GM12878 (cell line): ENCODE data around the gene GJD3. TPM values are rescaled to one million over a fixed set of nuclear protein-coding genes. Genes with fewer than 3 reads are reported as not detected.

ENCODE experiments used
- ASH2L ChIP-seq: fragments of 300-600, 200-600 bp; sonication (generic); IDR thresholded peaks from 2 replicates; pipeline ENCODE4 v1.6.1; 2017; ENCODE audit warnings: low read depth, mild to moderate bottlenecking, borderline replicate concordance
- CHD2 ChIP-seq: IDR thresholded peaks from 2 replicates; pipeline ENCODE4 v1.6.1; 2011; ENCODE audit warnings: low read depth, low read length, improper control_type of control experiment, borderline replicate concordance
- CREM ChIP-seq: IDR thresholded peaks from 2 replicates; pipeline ENCODE4 v1.6.1; 2014; ENCODE audit warnings: antibody characterized with exemption, low read depth
- DPF2 ChIP-seq: fragments of 450-650 bp; IDR thresholded peaks from 2 replicates; pipeline ENCODE4 v1.6.1; 2017; ENCODE audit warnings: mild to moderate bottlenecking
- EGR1 ChIP-seq, 2 experiments: IDR thresholded peaks; 1 replicate in 1 of 2; 2 replicates in 1 of 2; pipeline ENCODE4 v1.6.1; 2011 to 2012; ENCODE audit warnings: low read depth in 2 of 2, low read length in 2 of 2, borderline replicate concordance in 1 of 2, mild to moderate bottlenecking in 1 of 2, moderate library complexity in 1 of 2
- ETV6 ChIP-seq, 2 experiments: fragments of 450-650 bp in 1 of 2; IDR thresholded peaks in 1 of 2; conservative IDR thresholded peaks in 1 of 2; 2 replicates each; pipeline ENCODE4 v1.6.1; 2014; ENCODE audit warnings: antibody characterized with exemption in 1 of 2, borderline replicate concordance in 1 of 2, low read depth in 1 of 2, mild to moderate bottlenecking in 1 of 2, moderate library complexity in 1 of 2
- IRF4 ChIP-seq: IDR thresholded peaks from 2 replicates; pipeline ENCODE4 v1.6.1; 2011; ENCODE audit warnings: low read depth, low read length
- JUNB ChIP-seq: IDR thresholded peaks from 2 replicates; pipeline ENCODE4 v1.6.1; 2016; ENCODE audit warnings: antibody characterized with exemption, mild to moderate bottlenecking
- MXI1 ChIP-seq: fragments of 150-350 bp; IDR thresholded peaks from 2 replicates; pipeline ENCODE4 v1.6.1; 2011; ENCODE audit warnings: low read depth, mild to moderate bottlenecking, inconsistent platforms, low read length, improper control_type of control experiment
- POLR2A ChIP-seq: IDR thresholded peaks from 2 replicates; pipeline ENCODE4 v1.6.1; 2011; ENCODE audit warnings: low read depth, mild to moderate bottlenecking, low read length
- RAD21 ChIP-seq: IDR thresholded peaks from 2 replicates; pipeline ENCODE4 v1.6.1; 2011; ENCODE audit warnings: mild to moderate bottlenecking, low read depth, low read length, moderate library complexity; ENCODE audit not compliant: insufficient read depth
- RB1 ChIP-seq: fragments of 450-650 bp; formaldehyde crosslinking; IDR thresholded peaks from 2 replicates; pipeline ENCODE4 v1.6.1; 2017; ENCODE audit warnings: mild to moderate bottlenecking, borderline replicate concordance
- RELA ChIP-seq: fragments of 450-650 bp; IDR thresholded peaks from 2 replicates; pipeline ENCODE4 v1.8.0; 2014; ENCODE audit warnings: borderline replicate concordance; ENCODE audit not compliant: partially characterized antibody
- SMARCA5 ChIP-seq: fragments of 450-650 bp; IDR thresholded peaks from 2 replicates; pipeline ENCODE4 v1.6.1; 2017; ENCODE audit warnings: mild to moderate bottlenecking
- SRF ChIP-seq, 2 experiments: IDR thresholded peaks; 2 replicates each; pipeline ENCODE4 v1.6.1; 2011; ENCODE audit warnings: low read depth in 2 of 2, low read length in 2 of 2, mild to moderate bottlenecking in 1 of 2, moderate library complexity in 1 of 2
- SUPT20H ChIP-seq: IDR thresholded peaks from 2 replicates; pipeline ENCODE4 v1.6.1; 2011; ENCODE audit warnings: low read depth, mild to moderate bottlenecking, low read length, moderate library complexity, borderline replicate concordance; ENCODE audit not compliant: control insufficient read depth
- TCF12 ChIP-seq: IDR thresholded peaks from 2 replicates; pipeline ENCODE4 v1.6.1; 2011; ENCODE audit warnings: low read depth, mild to moderate bottlenecking, low read length
- ZNF207 ChIP-seq: fragments of 450-650 bp; IDR thresholded peaks from 2 replicates; pipeline ENCODE4 v1.6.1; 2014; ENCODE audit warnings: antibody characterized with exemption, mild to moderate bottlenecking, borderline replicate concordance
- ZNF217 ChIP-seq: fragments of 450-650 bp; IDR thresholded peaks from 2 replicates; pipeline ENCODE4 v1.6.1; 2017; ENCODE audit warnings: antibody characterized with exemption, mild to moderate bottlenecking
- polyA plus RNA-seq, 11 experiments: library from polyadenylated mRNA; depleted of rRNA in 4 of 11; unstranded in 6 of 11; stranded (reverse) in 5 of 11; fragments of >200 nt; fragmentation: Nextera tagmentation in 4 of 11; fragmentation: Illumina TruSeq in 1 of 11; extraction: Ambion mirVana in 4 of 11; extraction: Trizol in 1 of 11; gene quantifications; 1 replicate in 1 of 11; 2 replicates in 10 of 11; pipeline versions ENCODE4 v1.2.1 to v1.2.3, GENCODE V29; 2011 to 2016; ENCODE audit warnings: inconsistent platforms in 2 of 11, missing spikeins in 2 of 11, low read depth in 1 of 11
- total RNA-seq, 4 experiments: library from RNA; depleted of rRNA in 3 of 4; stranded (reverse); fragments of >200 nt in 3 of 4; fragmentation: Illumina TruSeq in 1 of 4; extraction: Trizol in 1 of 4; gene quantifications; 2 replicates each; pipeline versions ENCODE4 v1.2.1 to v1.2.3, GENCODE V29; 2013 to 2021
- TF ChIP-seq, protein P1 (sequence below): IDR thresholded peaks from 2 replicates; pipeline ENCODE4 v1.6.1; 2012; ENCODE audit warnings: low read depth, low read length, improper control_type of control experiment
- TF ChIP-seq, protein P2 (sequence below): IDR thresholded peaks from 2 replicates; pipeline ENCODE4 v1.6.1; 2011; ENCODE audit warnings: borderline replicate concordance, low read depth, mild to moderate bottlenecking, moderate library complexity, mixed read lengths, low read length; ENCODE audit not compliant: insufficient read depth; ENCODE audit errors: extremely low read length
- TF ChIP-seq, protein P3 (sequence below): fragments of 450-650 bp; IDR thresholded peaks from 2 replicates; pipeline ENCODE4 v1.6.1; 2016; ENCODE audit warnings: mild to moderate bottlenecking, moderate library complexity, borderline replicate concordance
- TF ChIP-seq, protein P4 (sequence below): fragments of 450-650 bp; IDR thresholded peaks from 2 replicates; pipeline ENCODE4 v1.6.1; 2018; ENCODE audit warnings: borderline replicate concordance, mild to moderate bottlenecking; ENCODE audit not compliant: partially characterized antibody

GJD3 gene
- total and polyA plus RNA-seq, 10 of the 15 experiments (the other 5 are each of a cell fraction or from before 2014, with no cell fraction given): 1.6 TPM; not detected in 9

DNA sequence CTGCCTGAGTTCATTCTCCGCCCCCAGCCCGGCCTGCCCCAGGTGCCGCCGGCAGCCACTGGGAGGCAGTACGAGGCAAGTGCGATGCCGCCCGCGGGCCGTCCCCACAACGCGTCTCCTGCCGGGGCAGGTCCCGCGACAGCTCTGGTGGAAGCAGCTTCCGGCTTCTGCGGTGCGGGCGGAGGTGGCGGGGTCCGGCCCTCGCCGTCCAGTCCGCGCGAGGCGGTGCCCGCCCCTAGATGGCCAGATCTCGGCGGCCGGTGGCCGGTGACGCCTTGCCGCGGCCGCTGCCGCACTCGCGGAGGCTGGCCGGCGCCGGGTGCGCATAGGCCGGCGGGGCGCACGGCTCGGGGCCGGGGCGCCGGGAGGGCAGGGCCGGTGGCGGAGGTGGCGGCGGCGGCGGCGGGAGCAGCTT lies 1.8 kb downstream of the GJD3 start (continued):
- TF ChIP-seq ZNF217 (0 out of 2 replicates have a peak, but pooled peaks have one; percentile 12), RAD21 (peak; percentile 64), EGR1 (IDR thresholded peaks at IDR 0.05; ENCODE audit: borderline replicate concordance in 1 of 2, low read depth in 2 of 2, low read length in 2 of 2) (peak in 1 of 2 experiments; percentile 57; a peak in 1 of 3 replicates), IRF4 (no peak), CREM (0 out of 2 replicates have a peak, but pooled peaks have one; percentile 33), POLR2A (peak; percentile 78), ASH2L (no peak), CHD2 (peak; percentile 87), SMARCA5 (peak; percentile 83; the same call in 1 of the 2 replicates), JUNB (no peak), MXI1 (0 out of 2 replicates have a peak, but pooled peaks have one; percentile 13), TCF12 (0 out of 2 replicates have a peak, but pooled peaks have one; percentile 19), ETV6 (conservative IDR thresholded peaks at IDR 0.05 in 1 of 2, IDR thresholded peaks at IDR 0.05 in 1 of 2; ENCODE audit: borderline replicate concordance in 1 of 2, low read depth in 1 of 2) (peak in 1 of 2 experiments; percentile 25; a peak in 1 of 4 replicates), SRF (IDR thresholded peaks at IDR 0.05; ENCODE audit: low read depth in 2 of 2, low read length in 2 of 2) (0 out of 4 replicates have a peak, but pooled peaks of 1 of the 2 experiments have one; percentile 11), RELA (no peak), SUPT20H (no peak), ZNF207 (no peak), DPF2 (0 out of 2 replicates have a peak, but pooled peaks have one; percentile 42), RB1 (peak; percentile 80; the same call in 1 of the 2 replicates)
- TF ChIP-seq, protein P1, sequence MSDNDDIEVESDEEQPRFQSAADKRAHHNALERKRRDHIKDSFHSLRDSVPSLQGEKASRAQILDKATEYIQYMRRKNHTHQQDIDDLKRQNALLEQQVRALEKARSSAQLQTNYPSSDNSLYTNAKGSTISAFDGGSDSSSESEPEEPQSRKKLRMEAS: 0 out of 2 replicates have a peak, but pooled peaks have one; percentile 61
- TF ChIP-seq, protein P2, sequence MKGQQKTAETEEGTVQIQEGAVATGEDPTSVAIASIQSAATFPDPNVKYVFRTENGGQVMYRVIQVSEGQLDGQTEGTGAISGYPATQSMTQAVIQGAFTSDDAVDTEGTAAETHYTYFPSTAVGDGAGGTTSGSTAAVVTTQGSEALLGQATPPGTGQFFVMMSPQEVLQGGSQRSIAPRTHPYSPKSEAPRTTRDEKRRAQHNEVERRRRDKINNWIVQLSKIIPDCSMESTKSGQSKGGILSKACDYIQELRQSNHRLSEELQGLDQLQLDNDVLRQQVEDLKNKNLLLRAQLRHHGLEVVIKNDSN: no peak
- TF ChIP-seq, protein P3, sequence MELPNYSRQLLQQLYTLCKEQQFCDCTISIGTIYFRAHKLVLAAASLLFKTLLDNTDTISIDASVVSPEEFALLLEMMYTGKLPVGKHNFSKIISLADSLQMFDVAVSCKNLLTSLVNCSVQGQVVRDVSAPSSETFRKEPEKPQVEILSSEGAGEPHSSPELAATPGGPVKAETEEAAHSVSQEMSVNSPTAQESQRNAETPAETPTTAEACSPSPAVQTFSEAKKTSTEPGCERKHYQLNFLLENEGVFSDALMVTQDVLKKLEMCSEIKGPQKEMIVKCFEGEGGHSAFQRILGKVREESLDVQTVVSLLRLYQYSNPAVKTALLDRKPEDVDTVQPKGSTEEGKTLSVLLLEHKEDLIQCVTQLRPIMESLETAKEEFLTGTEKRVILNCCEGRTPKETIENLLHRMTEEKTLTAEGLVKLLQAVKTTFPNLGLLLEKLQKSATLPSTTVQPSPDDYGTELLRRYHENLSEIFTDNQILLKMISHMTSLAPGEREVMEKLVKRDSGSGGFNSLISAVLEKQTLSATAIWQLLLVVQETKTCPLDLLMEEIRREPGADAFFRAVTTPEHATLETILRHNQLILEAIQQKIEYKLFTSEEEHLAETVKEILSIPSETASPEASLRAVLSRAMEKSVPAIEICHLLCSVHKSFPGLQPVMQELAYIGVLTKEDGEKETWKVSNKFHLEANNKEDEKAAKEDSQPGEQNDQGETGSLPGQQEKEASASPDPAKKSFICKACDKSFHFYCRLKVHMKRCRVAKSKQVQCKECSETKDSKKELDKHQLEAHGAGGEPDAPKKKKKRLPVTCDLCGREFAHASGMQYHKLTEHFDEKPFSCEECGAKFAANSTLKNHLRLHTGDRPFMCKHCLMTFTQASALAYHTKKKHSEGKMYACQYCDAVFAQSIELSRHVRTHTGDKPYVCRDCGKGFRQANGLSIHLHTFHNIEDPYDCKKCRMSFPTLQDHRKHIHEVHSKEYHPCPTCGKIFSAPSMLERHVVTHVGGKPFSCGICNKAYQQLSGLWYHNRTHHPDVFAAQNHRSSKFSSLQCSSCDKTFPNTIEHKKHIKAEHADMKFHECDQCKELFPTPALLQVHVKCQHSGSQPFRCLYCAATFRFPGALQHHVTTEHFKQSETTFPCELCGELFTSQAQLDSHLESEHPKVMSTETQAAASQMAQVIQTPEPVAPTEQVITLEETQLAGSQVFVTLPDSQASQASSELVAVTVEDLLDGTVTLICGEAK: 0 out of 2 replicates have a peak, but pooled peaks have one; percentile 17
- TF ChIP-seq, protein P4, sequence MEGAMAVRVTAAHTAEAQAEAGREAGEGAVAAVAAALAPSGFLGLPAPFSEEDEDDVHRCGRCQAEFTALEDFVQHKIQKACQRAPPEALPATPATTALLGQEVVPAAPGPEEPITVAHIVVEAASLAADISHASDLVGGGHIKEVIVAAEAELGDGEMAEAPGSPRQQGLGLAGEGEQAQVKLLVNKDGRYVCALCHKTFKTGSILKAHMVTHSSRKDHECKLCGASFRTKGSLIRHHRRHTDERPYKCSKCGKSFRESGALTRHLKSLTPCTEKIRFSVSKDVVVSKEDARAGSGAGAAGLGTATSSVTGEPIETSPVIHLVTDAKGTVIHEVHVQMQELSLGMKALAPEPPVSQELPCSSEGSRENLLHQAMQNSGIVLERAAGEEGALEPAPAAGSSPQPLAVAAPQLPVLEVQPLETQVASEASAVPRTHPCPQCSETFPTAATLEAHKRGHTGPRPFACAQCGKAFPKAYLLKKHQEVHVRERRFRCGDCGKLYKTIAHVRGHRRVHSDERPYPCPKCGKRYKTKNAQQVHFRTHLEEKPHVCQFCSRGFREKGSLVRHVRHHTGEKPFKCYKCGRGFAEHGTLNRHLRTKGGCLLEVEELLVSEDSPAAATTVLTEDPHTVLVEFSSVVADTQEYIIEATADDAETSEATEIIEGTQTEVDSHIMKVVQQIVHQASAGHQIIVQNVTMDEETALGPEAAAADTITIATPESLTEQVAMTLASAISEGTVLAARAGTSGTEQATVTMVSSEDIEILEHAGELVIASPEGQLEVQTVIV: no peak
